Heart left ventricle (tissue), 13 donors: Measurements from ENCODE around the gene MTNR1A.

Source experiments
- CTCF ChIP-seq, 12 donors: fragments of 200-600 bp; sonication (generic) in 4 of 12; IDR thresholded peaks; one replicate each; pipeline versions ENCODE4 v1.5.0 to v1.8.0; 2018 to 2022; ENCODE audit warnings: antibody characterized with exemption in 12 of 12, mild to moderate bottlenecking in 5 of 12
- POLR2A ChIP-seq, 2 donors: fragments of 450-650 bp; IDR thresholded peaks; one replicate each; pipeline ENCODE4 v1.6.1; 2017; ENCODE audit warnings: antibody characterized with exemption in 2 of 2, mild to moderate bottlenecking in 2 of 2, moderate library complexity in 2 of 2
- donor health status: ischemic (EF 13 %, LVEDD 7.1; RV severe dilation, severe dysfunction).
- donor health status: DM: no; HTN: yes; CAD: no.
- donor health status: DM: no; HTN: no; CAD: no.
- donor health status: ischemic (EF 25% LVEDD 6.9; RV normal size, moderate dysfunction).
- donor health status: ischemic (EF 25% LVEDD 5.7; RV mildly dilated, moderate dysfunction).
- donor health status: ischemic (EF 35%, LVEDD 5.7; RV mildly dilated, moderate dysfunction).
- donor health status: nonischemic (EF 11% LVEDD 7.7; RV severe dilation, severe dysfunction).
- donor health status: DM: yes; HTN: yes; CAD: no.
- donor health status: PGD.
- donor health status: ischemic (EF 29% LVEDD 5.4; RV normal size, mild dysfunction).
- donor health status: nonischemic (EF 23%, LVEDD 6.1; RV moderate dilation, normal function).

GRCh38 chr4:186516287-186516686 lies 39.1 kb downstream of the MTNR1A start:
- TF ChIP-seq CTCF (IDR thresholded peaks at IDR 0.05) (no peak), POLR2A (IDR thresholded peaks at IDR 0.05) (no peak)
